Measurements from ENCODE around the gene ELL2.
A peak's percentile ranks its signal among the peaks of the same experiment; 100 is the strongest.

The ELL2 gene

GRCh38 chr5:95858661-95859595, 102.7 kb downstream of the ELL2 start:
- H3K4me3 ChIP-seq (replicated peaks; ENCODE audit: low read depth, low read length): no peak overlapping the region

DNA sequence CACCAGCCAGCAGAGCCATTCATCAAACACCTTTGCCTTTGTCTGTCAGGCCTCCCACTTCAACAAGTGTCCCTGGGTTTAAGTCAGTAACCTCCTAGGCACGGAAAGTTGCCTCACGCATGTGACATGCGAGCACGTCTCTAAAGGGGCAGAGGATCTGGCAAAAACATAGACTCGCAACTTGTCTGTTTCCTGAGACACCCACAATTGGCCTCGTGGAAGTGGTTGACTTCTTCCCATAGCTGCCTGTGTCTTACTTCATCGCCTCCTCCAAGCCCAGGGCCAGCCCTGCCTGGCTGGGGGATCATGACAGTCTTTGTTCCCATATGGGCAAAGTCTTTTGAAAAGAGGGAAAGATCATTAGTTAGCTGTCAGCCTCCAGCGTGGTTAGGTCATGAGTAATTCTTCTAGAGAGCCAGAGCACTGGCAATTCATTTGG, 103.6 kb downstream of the ELL2 start:
- H3K27me3 ChIP-seq (replicated peaks; ENCODE audit: control insufficient read depth, insufficient read depth, low read length): no peaks in the 10 kb centered on the region
- H3K4me3 ChIP-seq (replicated peaks; ENCODE audit: low read depth, low read length): no peak overlapping the region
- TF ChIP-seq, protein P1, sequence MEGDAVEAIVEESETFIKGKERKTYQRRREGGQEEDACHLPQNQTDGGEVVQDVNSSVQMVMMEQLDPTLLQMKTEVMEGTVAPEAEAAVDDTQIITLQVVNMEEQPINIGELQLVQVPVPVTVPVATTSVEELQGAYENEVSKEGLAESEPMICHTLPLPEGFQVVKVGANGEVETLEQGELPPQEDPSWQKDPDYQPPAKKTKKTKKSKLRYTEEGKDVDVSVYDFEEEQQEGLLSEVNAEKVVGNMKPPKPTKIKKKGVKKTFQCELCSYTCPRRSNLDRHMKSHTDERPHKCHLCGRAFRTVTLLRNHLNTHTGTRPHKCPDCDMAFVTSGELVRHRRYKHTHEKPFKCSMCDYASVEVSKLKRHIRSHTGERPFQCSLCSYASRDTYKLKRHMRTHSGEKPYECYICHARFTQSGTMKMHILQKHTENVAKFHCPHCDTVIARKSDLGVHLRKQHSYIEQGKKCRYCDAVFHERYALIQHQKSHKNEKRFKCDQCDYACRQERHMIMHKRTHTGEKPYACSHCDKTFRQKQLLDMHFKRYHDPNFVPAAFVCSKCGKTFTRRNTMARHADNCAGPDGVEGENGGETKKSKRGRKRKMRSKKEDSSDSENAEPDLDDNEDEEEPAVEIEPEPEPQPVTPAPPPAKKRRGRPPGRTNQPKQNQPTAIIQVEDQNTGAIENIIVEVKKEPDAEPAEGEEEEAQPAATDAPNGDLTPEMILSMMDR (IDR thresholded peaks at IDR 0.05; ENCODE audit: insufficient read depth, low read length, poor library complexity, severe bottlenecking): no peak
- DNase-seq (ENCODE audit: extremely low read depth, insufficient read length): no peak
- no peaks in the 10 kb centered on the region for H3K36me3 ChIP-seq (ENCODE audit: control insufficient read depth, insufficient read depth, low read length)

More at GRCh38 chr5:95858661-95859595, 102.7 kb downstream of the ELL2 start:
- Histone ChIP-seq H3K27me3 (replicated peaks; ENCODE audit: control insufficient read depth, insufficient read depth, low read length) (no peaks in the 10 kb centered on the region), H3K36me3 (ENCODE audit: control insufficient read depth, insufficient read depth, low read length) (no peaks in the 10 kb centered on the region)
- TF ChIP-seq, protein P1 (IDR thresholded peaks at IDR 0.05; ENCODE audit: insufficient read depth, low read length, poor library complexity, severe bottlenecking): peak; percentile 90
- DNase-seq (ENCODE audit: extremely low read depth, insufficient read length): peak; percentile 91

- no peaks in the 10 kb centered on the region for H3K27me3 ChIP-seq (replicated peaks; ENCODE audit: control insufficient read depth, insufficient read depth, low read length)
- TF ChIP-seq, protein P1 (IDR thresholded peaks at IDR 0.05; ENCODE audit: insufficient read depth, low read length, poor library complexity, severe bottlenecking): no peak
- DNase-seq (ENCODE audit: extremely low read depth, insufficient read length): no peak
- no peak overlapping the region for H3K4me3 ChIP-seq (replicated peaks; ENCODE audit: low read depth, low read length)
- no peaks in the 10 kb centered on the region for H3K36me3 ChIP-seq (ENCODE audit: control insufficient read depth, insufficient read depth, low read length)
Observed at GRCh38 chr5:95857185-95857945, 104.3 kb downstream of the ELL2 start.

GRCh38 chr5:95856501-95856981, 105.1 kb downstream of the ELL2 start:
- Histone ChIP-seq H3K36me3 (ENCODE audit: control insufficient read depth, insufficient read depth, low read length) (no peaks in the 10 kb centered on the region), H3K4me3 (replicated peaks; ENCODE audit: low read depth, low read length) (no peak overlapping the region), H3K27me3 (replicated peaks; ENCODE audit: control insufficient read depth, insufficient read depth, low read length) (no peaks in the 10 kb centered on the region)
- DNase-seq (ENCODE audit: extremely low read depth, insufficient read length): no peak
- TF ChIP-seq, protein P1 (IDR thresholded peaks at IDR 0.05; ENCODE audit: insufficient read depth, low read length, poor library complexity, severe bottlenecking): no peak

DNA sequence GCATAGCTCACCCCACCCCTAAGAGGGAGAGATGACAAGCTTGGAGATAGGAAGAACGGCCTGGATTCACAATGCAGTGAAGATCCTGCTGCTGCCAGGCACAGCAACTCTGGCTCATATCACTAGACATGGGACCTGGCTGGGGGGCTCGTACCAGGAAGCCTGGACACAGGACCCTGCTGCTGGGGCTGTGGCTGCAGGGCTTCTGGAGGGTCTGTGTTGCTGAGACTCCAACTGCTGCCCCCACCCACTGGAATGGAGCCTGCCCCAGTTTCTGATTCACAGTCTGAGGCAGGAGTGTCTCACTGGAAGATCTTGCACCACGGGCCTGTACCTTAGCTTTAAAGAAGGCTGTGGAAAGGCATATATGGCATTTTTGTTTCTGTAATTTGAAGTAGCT, 108.2 kb downstream of the ELL2 start:
- H3K4me3 ChIP-seq (replicated peaks; ENCODE audit: low read depth, low read length): no peak overlapping the region
- TF ChIP-seq, protein P1 (IDR thresholded peaks at IDR 0.05; ENCODE audit: insufficient read depth, low read length, poor library complexity, severe bottlenecking): no peak
- H3K27me3 ChIP-seq (replicated peaks; ENCODE audit: control insufficient read depth, insufficient read depth, low read length): no peaks in the 10 kb centered on the region
- no peak for DNase-seq (ENCODE audit: extremely low read depth, insufficient read length)
- H3K36me3 ChIP-seq (ENCODE audit: control insufficient read depth, insufficient read depth, low read length): no peaks in the 10 kb centered on the region

Measured in GM06990 (cell line).